ENCODE data around the gene BIRC5.
A peak's percentile ranks its signal among the peaks of the same experiment; 100 is the strongest.

The BIRC5 gene

GRCh38 chr17:78200451-78200850, 13.6 kb upstream of the BIRC5 start:
- H3K4me3 ChIP-seq (ENCODE audit: low read depth, low read length), result no peak overlapping the region
- TF ChIP-seq CTCF (IDR thresholded peaks at IDR 0.05; ENCODE audit: insufficient read depth, low read depth, low read length, missing control alignments), result no peak
- DNase-seq (ENCODE audit: low read depth), result no peak

- no peak overlapping the region for H3K4me3 ChIP-seq (ENCODE audit: low read depth, low read length)
- TF ChIP-seq CTCF (IDR thresholded peaks at IDR 0.05; ENCODE audit: insufficient read depth, low read depth, low read length, missing control alignments), result no peak
- DNase-seq (ENCODE audit: low read depth), result no peak
These were observed 11.4 kb upstream of the BIRC5 start for GRCh38 chr17:78202666-78203065.

GRCh38 chr17:78204387-78205123, 9.5 kb upstream of the BIRC5 start:
- TF ChIP-seq CTCF (IDR thresholded peaks at IDR 0.05; ENCODE audit: insufficient read depth, low read depth, low read length, missing control alignments), result no peak
- no peak for DNase-seq (ENCODE audit: low read depth)
- H3K4me3 ChIP-seq (ENCODE audit: low read depth, low read length), result no peak overlapping the region

GRCh38 chr17:78205124-78205775, 8.8 kb upstream of the BIRC5 start:
- no peak for DNase-seq (ENCODE audit: low read depth)
- TF ChIP-seq CTCF (IDR thresholded peaks at IDR 0.05; ENCODE audit: insufficient read depth, low read depth, low read length, missing control alignments), result no peak
- H3K4me3 ChIP-seq (ENCODE audit: low read depth, low read length), result no peak overlapping the region

GRCh38 chr17:78206298-78206697, 7.8 kb upstream of the BIRC5 start:
- no peak overlapping the region for H3K4me3 ChIP-seq (ENCODE audit: low read depth, low read length)
- peak; percentile 1 for TF ChIP-seq CTCF (IDR thresholded peaks at IDR 0.05; ENCODE audit: insufficient read depth, low read depth, low read length, missing control alignments)

GRCh38 chr17:78208486-78208885, 5.6 kb upstream of the BIRC5 start:
- no peak for TF ChIP-seq CTCF (IDR thresholded peaks at IDR 0.05; ENCODE audit: insufficient read depth, low read depth, low read length, missing control alignments)
- no peak overlapping the region for H3K4me3 ChIP-seq (ENCODE audit: low read depth, low read length)
- DNase-seq (ENCODE audit: low read depth), result no peak

More at GRCh38 chr17:78206298-78206697, 7.8 kb upstream of the BIRC5 start:
- no peak for DNase-seq (ENCODE audit: low read depth)

Measured in GM12865 (cell line).